Measurements from ENCODE around the gene MACROD2. TPM values are rescaled to one million over a fixed set of nuclear protein-coding genes. Genes with fewer than 3 reads are reported as not detected.

The MACROD2 gene
- total RNA-seq, 1 donor from 2014 or later: 2.5 TPM

GRCh38 chr20:14902432-14903089 lies 907.2 kb downstream of the MACROD2 start:
- no peak overlapping the region for H3K27ac Mint-ChIP-seq (ENCODE audit: unreplicated experiment)
- no peak for TF ChIP-seq CTCF (IDR thresholded peaks at IDR 0.05)
- H3K9me3 Mint-ChIP-seq (ENCODE audit: unreplicated experiment): no peaks in the 10 kb centered on the region
- no peaks in the 10 kb centered on the region for H3K36me3 Mint-ChIP-seq (ENCODE audit: unreplicated experiment)
- no peaks in the 10 kb centered on the region for H3K4me1 Mint-ChIP-seq (ENCODE audit: unreplicated experiment)
- no peaks in the 10 kb centered on the region for H3K27me3 Mint-ChIP-seq (ENCODE audit: unreplicated experiment)
- no peak overlapping the region for H3K4me3 Mint-ChIP-seq (ENCODE audit: unreplicated experiment)
- DNase-seq (ENCODE audit: extremely low spot score, unreplicated experiment): no peak

GRCh38 chr20:14906908-14907434 lies 911.7 kb downstream of the MACROD2 start:
- no peak overlapping the region for H3K4me3 Mint-ChIP-seq (ENCODE audit: unreplicated experiment)
- DNase-seq (ENCODE audit: extremely low spot score, unreplicated experiment): no peak

DNA sequence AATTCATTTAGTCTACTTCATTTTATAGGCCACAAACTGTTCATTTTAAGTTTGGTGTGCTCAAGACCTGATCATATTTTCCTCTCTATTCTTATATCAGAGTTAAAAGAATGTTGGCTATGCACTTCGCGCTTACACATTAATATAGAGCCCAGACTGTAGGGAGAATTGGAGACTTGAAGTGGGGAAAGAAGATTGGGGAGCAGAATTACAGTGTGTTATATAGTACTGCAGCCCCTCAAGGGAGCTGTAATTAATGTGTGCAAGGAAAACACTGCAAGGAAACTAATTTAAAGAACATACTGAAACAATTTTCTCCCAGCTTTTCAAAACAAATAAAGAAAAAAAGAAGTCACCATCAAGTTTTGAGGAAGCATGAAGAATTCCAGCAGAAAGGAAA lies 914.8 kb downstream of the MACROD2 start:
- Mint-ChIP-seq H3K27me3 (ENCODE audit: unreplicated experiment) (no peaks in the 10 kb centered on the region), H3K9me3 (ENCODE audit: unreplicated experiment) (no peaks in the 10 kb centered on the region), H3K36me3 (ENCODE audit: unreplicated experiment) (no peaks in the 10 kb centered on the region), H3K27ac (ENCODE audit: unreplicated experiment) (no peak overlapping the region), H3K4me3 (ENCODE audit: unreplicated experiment) (no peak overlapping the region), H3K4me1 (ENCODE audit: unreplicated experiment) (no peaks in the 10 kb centered on the region)
- no peak for DNase-seq (ENCODE audit: extremely low spot score, unreplicated experiment)
- no peak for TF ChIP-seq CTCF (IDR thresholded peaks at IDR 0.05)

More at GRCh38 chr20:14906908-14907434, 911.7 kb downstream of the MACROD2 start:
- Mint-ChIP-seq H3K9me3 (ENCODE audit: unreplicated experiment) (no peaks in the 10 kb centered on the region), H3K4me1 (ENCODE audit: unreplicated experiment) (no peaks in the 10 kb centered on the region), H3K27ac (ENCODE audit: unreplicated experiment) (no peak overlapping the region), H3K36me3 (ENCODE audit: unreplicated experiment) (no peaks in the 10 kb centered on the region), H3K27me3 (ENCODE audit: unreplicated experiment) (no peaks in the 10 kb centered on the region)
- TF ChIP-seq CTCF (IDR thresholded peaks at IDR 0.05): no peak

DNA sequence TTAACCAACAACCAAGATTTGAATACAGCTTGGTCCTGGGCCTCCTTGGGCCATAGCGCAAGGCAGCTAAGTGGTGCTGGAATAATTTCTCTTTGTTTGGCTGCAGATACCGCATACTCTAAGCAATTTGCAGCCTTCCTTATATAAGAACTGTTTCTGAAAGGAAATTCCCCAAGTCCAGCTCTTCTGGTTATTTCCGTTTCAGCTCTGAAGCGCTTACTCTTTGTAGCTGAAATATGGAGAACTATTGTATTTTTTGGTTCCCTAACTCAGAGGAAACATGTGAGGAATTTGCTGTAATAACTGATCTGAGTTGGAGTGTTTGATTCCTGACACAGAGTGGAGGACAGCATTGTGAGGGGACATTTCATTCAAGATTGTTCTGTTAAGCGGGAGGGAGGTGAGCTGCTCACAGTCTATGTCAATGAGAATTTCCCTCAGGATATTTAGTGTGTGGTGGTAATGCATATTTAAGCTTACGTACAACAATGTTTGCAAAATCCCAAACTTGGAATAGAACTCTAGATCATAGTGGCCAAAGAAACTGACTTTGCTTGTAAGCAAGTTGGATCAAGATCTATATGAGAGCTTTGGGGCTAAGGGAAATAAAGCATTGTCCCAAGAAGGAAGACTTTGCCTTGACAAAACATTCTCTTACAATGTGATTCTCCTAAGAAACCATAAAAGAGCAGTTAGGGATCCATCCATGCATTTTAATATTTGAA lies 918.7 kb downstream of the MACROD2 start:
- H3K4me1 Mint-ChIP-seq (ENCODE audit: unreplicated experiment): no peaks in the 10 kb centered on the region
- no peaks in the 10 kb centered on the region for H3K36me3 Mint-ChIP-seq (ENCODE audit: unreplicated experiment)
- no peak overlapping the region for H3K4me3 Mint-ChIP-seq (ENCODE audit: unreplicated experiment)
- H3K9me3 Mint-ChIP-seq (ENCODE audit: unreplicated experiment): no peaks in the 10 kb centered on the region
- TF ChIP-seq CTCF (IDR thresholded peaks at IDR 0.05): no peak
- H3K27ac Mint-ChIP-seq (ENCODE audit: unreplicated experiment): no peak overlapping the region
- DNase-seq (ENCODE audit: extremely low spot score, unreplicated experiment): no peak
- peaks cover 3% of the 10 kb centered on the region for H3K27me3 Mint-ChIP-seq (ENCODE audit: unreplicated experiment)

- DNase-seq (ENCODE audit: extremely low spot score, unreplicated experiment): no peak
- Mint-ChIP-seq H3K4me1 (ENCODE audit: unreplicated experiment) (peaks cover 3% of the 10 kb centered on the region), H3K27ac (ENCODE audit: unreplicated experiment) (no peak overlapping the region), H3K4me3 (ENCODE audit: unreplicated experiment) (no peak overlapping the region), H3K27me3 (ENCODE audit: unreplicated experiment) (peaks cover 3% of the 10 kb centered on the region), H3K36me3 (ENCODE audit: unreplicated experiment) (no peaks in the 10 kb centered on the region), H3K9me3 (ENCODE audit: unreplicated experiment) (no peaks in the 10 kb centered on the region)
- TF ChIP-seq CTCF (IDR thresholded peaks at IDR 0.05): no peak
Measured at GRCh38 chr20:14914633-14915032, 919.3 kb downstream of the MACROD2 start.

All from osteocyte (in vitro differentiated cells).